GM12872 (cell line): ENCODE measurements around the gene IFI27L1.

Experiments
- TF ChIP-seq, protein P1 (sequence below): IDR thresholded peaks from 3 replicates; pipeline ENCODE4 v1.5.1; 2011; ENCODE audit warnings: low read depth, mild to moderate bottlenecking, low read length, moderate library complexity; ENCODE audit not compliant: insufficient read depth

The IFI27L1 gene

DNA sequence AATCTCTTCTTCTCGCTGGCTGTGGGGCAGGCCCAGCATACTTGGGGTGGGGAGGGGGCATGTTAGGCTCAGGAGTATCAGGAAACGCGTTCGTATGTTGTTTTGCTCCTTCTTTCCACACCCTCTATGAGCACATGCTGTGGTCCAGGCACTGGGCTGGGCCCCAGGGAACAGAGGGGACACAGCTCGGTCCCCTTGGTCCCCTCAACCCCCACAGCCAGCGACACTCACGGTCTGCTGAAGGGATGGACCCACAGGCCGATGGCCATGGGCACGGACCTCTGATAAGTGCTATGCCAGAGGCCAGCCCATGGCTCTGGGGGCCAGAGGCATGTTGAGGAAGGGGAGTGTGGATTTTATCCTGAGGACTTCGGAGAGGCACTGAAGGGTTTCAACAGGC is 35.6 kb downstream of the IFI27L1 start:
- TF ChIP-seq, protein P1, sequence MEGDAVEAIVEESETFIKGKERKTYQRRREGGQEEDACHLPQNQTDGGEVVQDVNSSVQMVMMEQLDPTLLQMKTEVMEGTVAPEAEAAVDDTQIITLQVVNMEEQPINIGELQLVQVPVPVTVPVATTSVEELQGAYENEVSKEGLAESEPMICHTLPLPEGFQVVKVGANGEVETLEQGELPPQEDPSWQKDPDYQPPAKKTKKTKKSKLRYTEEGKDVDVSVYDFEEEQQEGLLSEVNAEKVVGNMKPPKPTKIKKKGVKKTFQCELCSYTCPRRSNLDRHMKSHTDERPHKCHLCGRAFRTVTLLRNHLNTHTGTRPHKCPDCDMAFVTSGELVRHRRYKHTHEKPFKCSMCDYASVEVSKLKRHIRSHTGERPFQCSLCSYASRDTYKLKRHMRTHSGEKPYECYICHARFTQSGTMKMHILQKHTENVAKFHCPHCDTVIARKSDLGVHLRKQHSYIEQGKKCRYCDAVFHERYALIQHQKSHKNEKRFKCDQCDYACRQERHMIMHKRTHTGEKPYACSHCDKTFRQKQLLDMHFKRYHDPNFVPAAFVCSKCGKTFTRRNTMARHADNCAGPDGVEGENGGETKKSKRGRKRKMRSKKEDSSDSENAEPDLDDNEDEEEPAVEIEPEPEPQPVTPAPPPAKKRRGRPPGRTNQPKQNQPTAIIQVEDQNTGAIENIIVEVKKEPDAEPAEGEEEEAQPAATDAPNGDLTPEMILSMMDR = no peak

- TF ChIP-seq, protein P1 = no peak
Observed at GRCh38 chr14:94117856-94118255, 36.7 kb downstream of the IFI27L1 start.

- TF ChIP-seq, protein P1 = no peak
Observed at GRCh38 chr14:94119071-94119470, 38.0 kb downstream of the IFI27L1 start.

DNA sequence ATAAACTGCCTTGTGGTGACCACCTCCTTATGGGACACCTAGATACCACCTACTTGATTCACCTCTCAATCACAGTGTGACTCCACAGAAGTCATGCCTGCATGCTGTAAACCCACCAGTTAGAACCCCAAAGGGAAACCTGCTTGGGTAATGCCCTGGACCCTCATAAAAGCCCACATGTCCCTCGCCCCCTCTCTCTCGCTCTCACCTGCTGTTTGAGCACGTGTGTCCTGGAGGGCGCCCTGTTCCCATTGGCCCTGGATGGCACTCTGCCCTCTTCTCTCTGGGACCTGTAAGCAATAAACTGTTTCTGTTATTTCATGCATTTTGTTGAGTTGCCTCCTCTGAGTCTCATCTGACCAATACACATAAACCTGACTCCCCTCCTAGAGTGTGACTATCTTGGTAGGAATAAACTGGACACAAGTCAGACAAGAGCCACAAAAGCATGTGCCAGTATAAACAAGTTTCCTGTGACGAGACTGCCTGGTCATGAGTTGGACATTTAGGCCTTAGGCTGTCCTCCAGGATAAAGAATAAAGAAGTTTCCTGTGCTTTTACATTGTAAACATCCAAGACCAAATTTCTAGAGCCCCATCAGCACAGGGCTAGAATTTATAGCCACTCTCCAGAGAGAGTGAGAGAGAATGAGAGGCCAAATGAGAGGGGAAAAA is 39.7 kb downstream of the IFI27L1 start:
- TF ChIP-seq, protein P1 = no peak

DNA sequence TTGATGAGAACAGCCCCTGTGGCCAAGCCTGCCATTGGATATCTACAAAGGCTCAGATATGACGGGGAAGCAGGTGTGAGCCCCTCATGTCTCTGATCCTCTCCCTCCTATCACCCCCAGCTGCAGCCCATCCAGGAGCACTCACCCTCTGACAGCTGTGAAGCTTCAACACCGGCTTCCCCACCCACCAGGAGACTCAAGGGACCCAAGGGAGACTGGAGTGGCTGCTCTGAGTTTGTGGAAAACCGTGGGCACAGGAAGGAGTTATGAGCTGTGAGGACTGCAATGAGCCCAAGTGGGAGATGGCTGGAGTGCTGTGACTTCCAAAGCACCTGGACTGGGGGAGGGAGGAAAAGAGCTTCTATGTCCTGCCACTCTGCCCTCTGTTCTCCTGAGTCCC is 40.4 kb downstream of the IFI27L1 start:
- TF ChIP-seq, protein P1 = no peak

DNA sequence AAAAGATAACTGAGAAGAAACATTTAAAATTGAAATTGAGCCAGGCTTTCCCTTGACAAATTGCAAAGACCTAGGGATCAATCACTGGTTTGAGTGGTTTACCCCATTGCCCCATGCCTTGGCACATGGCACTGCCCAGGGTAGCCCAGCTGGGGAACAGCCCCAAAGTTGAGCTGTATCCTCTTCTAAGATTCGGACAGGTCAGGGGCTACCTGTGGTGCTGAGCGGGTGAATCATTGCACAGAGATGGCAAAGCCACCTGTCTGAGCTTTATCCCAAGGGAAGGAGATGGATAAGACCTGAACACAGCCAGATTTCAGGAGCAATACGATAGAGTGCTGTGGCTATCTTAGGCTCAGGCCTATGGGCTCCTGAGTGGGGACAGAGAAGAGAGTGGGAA is 41.3 kb downstream of the IFI27L1 start:
- TF ChIP-seq, protein P1 = no peak

DNA sequence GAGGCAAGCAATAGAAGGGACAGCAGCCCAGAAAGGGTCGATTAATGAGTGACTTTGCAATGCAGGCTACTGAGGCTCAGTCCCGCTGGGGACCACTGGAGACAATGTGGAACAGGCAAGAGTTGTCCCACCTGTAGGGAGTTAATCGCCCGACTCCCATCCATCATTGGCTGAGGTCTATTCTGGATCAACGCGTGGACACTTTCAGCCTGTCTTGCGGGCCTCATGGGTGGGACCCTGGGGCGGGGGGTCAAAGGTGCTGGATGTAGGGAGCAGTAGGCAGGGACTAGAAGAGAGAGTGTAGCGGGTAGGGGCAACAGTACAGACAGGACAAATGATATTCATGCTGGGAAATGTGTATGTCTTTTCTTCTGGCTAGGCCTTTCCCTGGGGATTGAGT is 42.2 kb downstream of the IFI27L1 start:
- TF ChIP-seq, protein P1 = no peak
